GM12873 (cell line): ENCODE measurements around the gene SULT1C2.

Experiments
- TF ChIP-seq, protein P1 (sequence below): IDR thresholded peaks from 2 replicates; pipeline ENCODE4 v1.5.1; 2012; ENCODE audit warnings: low read depth, mild to moderate bottlenecking, moderate library complexity, low read length, control low read depth; ENCODE audit not compliant: insufficient read depth; ENCODE audit errors: missing control alignments

SULT1C2 gene

DNA sequence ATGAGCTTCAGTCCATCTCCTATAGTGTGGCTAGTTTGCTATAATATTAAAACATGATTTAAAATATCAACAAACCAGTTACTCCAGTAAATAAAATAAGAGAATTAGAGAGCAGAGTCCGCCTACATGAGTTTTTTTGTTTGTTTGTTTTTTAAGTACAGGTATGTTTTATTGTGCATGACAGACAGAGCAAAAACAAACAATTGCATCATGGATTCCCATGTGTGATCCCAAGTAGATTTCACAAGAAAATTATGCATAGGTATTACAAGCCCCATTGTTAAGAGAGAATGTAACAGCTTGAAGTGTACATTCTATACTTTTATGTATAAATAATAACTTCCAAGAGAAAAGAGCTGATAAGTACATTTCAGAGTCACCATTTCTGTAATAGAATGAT lies 27.9 kb upstream of the SULT1C2 start:
- TF ChIP-seq, protein P1, sequence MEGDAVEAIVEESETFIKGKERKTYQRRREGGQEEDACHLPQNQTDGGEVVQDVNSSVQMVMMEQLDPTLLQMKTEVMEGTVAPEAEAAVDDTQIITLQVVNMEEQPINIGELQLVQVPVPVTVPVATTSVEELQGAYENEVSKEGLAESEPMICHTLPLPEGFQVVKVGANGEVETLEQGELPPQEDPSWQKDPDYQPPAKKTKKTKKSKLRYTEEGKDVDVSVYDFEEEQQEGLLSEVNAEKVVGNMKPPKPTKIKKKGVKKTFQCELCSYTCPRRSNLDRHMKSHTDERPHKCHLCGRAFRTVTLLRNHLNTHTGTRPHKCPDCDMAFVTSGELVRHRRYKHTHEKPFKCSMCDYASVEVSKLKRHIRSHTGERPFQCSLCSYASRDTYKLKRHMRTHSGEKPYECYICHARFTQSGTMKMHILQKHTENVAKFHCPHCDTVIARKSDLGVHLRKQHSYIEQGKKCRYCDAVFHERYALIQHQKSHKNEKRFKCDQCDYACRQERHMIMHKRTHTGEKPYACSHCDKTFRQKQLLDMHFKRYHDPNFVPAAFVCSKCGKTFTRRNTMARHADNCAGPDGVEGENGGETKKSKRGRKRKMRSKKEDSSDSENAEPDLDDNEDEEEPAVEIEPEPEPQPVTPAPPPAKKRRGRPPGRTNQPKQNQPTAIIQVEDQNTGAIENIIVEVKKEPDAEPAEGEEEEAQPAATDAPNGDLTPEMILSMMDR: no peak

DNA sequence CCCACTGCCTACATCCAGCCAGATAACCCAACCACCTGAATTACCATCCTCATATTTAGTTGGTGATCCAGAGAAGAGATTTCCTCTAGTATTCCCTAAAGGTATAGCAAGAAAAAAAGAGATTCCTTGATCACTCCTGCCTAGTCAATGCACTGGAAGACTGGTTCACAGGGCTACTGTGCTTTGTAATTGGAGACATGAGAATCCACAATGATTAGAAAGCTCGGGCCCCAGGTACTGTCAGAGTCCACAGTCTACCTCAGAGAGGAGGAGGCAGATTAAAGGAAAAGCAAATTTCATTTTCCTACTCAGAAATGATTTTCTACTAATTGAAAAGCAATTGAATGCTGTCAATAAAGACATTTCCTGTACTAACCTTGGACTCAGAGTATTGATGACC lies 26.7 kb upstream of the SULT1C2 start:
- TF ChIP-seq, protein P1: no peak

DNA sequence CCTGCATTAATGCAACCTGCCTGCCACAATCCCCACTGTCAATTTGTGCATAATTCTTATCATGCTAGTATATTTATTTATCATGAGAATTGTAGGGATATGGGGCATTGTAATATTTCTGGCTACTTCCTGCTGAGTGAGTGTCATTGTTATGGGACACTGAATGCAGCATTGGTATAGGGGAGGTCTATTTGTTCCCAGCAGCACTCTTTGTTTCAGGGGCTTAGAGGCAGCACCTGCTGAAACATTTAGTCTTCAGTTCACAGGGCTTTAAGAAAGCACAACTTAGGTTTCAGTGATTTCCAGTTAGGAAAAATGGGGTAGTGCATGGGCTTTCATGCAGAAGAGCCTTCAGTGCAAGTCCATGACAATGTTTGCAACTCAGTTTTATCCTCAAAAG lies 25.3 kb upstream of the SULT1C2 start:
- TF ChIP-seq, protein P1: no peak

DNA sequence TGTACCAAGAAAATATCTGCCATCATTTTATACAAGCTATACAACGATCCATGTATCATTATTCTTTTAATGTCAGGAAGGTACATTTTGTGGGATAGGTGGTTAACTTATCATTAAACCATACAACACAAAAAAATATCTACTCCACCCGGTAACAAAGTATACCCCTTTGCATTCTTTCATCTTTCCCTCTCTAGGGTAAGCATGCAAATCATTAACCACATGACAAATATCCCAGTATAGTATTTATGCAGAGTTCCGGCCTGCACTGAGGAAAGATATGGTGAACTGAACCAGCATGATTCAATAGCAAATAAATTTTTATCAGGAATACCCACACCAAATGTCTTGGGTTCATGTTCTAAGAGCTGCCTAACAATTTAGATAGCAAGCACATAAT lies 22.5 kb upstream of the SULT1C2 start:
- TF ChIP-seq, protein P1: no peak

DNA sequence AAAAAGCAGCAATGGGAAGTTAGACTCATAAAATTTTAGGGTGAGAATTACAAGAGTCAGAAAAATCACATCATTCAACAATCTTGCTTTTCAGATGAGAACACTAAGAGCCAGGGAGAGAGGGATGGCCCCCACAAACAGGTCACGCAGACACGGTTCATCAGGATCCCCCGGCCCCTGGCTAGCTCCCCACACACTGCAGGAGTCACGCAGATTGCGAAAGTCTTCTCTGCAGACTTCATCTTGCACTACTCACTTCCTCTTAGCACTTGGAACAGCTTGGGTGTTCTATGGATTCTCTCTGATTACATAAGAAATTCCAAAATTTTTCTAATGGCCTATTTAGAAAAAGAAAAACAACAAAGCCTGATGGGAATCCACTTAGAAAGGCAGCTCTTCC lies 21.6 kb upstream of the SULT1C2 start:
- TF ChIP-seq, protein P1: no peak

DNA sequence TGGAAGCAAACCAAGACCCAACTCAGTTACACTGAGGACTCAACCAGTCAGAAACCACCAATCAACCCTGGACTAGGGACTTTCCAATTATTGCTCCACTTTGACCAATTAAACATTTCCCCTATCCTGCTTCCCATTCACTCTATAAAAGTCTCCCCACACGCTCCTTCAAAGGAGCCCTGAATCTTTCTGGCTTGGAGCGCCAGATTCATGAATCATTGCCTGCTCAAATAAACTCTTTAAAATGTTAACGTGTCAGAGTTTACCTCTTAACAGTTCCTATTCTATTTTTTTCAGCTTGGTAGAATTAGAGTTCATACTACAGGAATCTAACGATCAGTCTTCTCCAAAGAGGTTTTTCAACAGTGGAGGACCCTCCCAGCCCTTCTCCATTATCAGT lies 20.7 kb upstream of the SULT1C2 start:
- TF ChIP-seq, protein P1: no peak

DNA sequence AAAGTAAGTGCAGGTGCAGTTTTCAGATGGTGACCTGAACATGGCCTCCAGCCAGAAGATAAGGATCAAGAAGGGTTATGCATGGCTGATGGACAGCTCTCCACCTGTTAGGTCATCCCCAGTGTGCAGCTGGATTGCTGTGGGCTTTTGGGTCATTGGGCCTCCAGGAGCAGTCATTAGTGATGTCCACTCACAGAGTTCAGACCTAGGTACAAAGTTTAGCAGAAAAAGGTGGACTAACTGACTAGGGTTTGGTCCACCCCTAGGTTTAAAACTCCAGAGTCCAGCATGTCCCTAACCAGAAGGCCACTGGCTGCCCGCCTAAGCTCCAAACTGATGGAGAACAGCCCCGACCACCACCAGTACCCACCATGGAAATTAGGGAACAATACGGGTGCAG lies 18.3 kb upstream of the SULT1C2 start:
- TF ChIP-seq, protein P1: no peak
